K562 (cell line): ENCODE data around the gene SKOR1. TPM values are rescaled to one million over a fixed set of nuclear protein-coding genes. Genes with fewer than 3 reads are reported as not detected.
A peak's percentile ranks its signal among the peaks of the same experiment; 100 is the strongest.

Source experiments
- ATAC-seq: fragments of 200-7000 bp; cut with Tn5 transposase; 3 replicates; pipeline ENCODE4 v1.9.1; 2020; ENCODE audit warnings: moderate library complexity
- BruUV-seq: library from RNA; stranded (reverse); fragments of 400-500 nt; replicated peaks from 2 replicates; lab custom pipeline; 2021; lab: Mats Ljungman, UMichigan
- CTCF ChIA-PET: fragments of 300-600 bp; formaldehyde crosslinking; extraction: SDS; loops from one replicate; lab custom pipeline; 2021; ENCODE audit warnings: low intra/inter-chr PET ratio; lab: Yijun Ruan, JAX
- POLR2A ChIA-PET: fragments of 300-600, 350-650 bp; sonication (Branson Sonifier 250); formaldehyde crosslinking; extraction: SDS; loops from one replicate; lab custom pipeline; 2021; ENCODE audit warnings: antibody characterized with exemption, inconsistent platforms; lab: Yijun Ruan, JAX
- DNase-seq, 4 experiments: peaks; one replicate each; pipeline versions ENCODE4 v3.0.0 to v3.0.0-alpha.2; 2011 to 2018; ENCODE audit warnings: low spot score in 3 of 4, mixed read lengths in 3 of 4; ENCODE audit errors: extremely low read depth in 1 of 4
- FAIRE-seq: peaks from 2 replicates; lab custom pipeline; 2011; peaks lifted over from hg19 to GRCh38; lab: Jason Lieb, UNC
- H2AFZ ChIP-seq: 2 replicates; pipeline ENCODE4 v1.6.0; 2011; ENCODE audit warnings: low read depth, low read length, control low read depth, inconsistent platforms
- H3K27ac ChIP-seq: fragments of 200-600 bp; 3 replicates; pipeline ENCODE4 v1.8.0; 2011; ENCODE audit warnings: low read depth, mild to moderate bottlenecking, control low read depth, inconsistent platforms, low read length, moderate library complexity, mixed read lengths; ENCODE audit errors: extremely low read depth
- H3K27me3 ChIP-seq, 2 experiments: fragments of 300-600 bp in 1 of 2; 2 replicates in 1 of 2; 3 replicates in 1 of 2; pipeline versions ENCODE4 v1.6.0 to v1.8.0; 2011; ENCODE audit warnings: inconsistent platforms in 2 of 2, low read length in 2 of 2, mild to moderate bottlenecking in 1 of 2, mixed read lengths in 1 of 2, moderate library complexity in 1 of 2; ENCODE audit not compliant: control insufficient read depth in 2 of 2, insufficient read depth in 2 of 2
- H3K36me3 ChIP-seq: fragments of 300-600 bp; 3 replicates; pipeline ENCODE4 v1.8.0; 2011; ENCODE audit warnings: mild to moderate bottlenecking, low read length, inconsistent platforms; ENCODE audit not compliant: control insufficient read depth, insufficient read depth
- H3K4me1 ChIP-seq, 2 experiments: fragments of 200-600 bp in 1 of 2; replicated peaks in 1 of 2; 2 replicates in 1 of 2; 3 replicates in 1 of 2; pipeline versions ENCODE4 v1.5.1 to v1.8.0; 2011; ENCODE audit warnings: inconsistent platforms in 2 of 2, low read length in 2 of 2, mild to moderate bottlenecking in 1 of 2, mixed read lengths in 1 of 2, moderate library complexity in 1 of 2; ENCODE audit not compliant: control insufficient read depth in 2 of 2, insufficient read depth in 2 of 2
- H3K4me2 ChIP-seq: 2 replicates; pipeline ENCODE4 v1.6.1; 2011; ENCODE audit warnings: low read length, control low read depth, inconsistent platforms, mixed read lengths; ENCODE audit not compliant: insufficient read depth
- H3K4me3 ChIP-seq: fragments of 200-600 bp; sonication (generic), shearing (Covaris generic); 2 replicates; pipeline ENCODE4 v1.5.1; 2016; ENCODE audit warnings: control low read depth, inconsistent platforms
- H3K79me2 ChIP-seq: fragments of 200-600 bp; 3 replicates; pipeline ENCODE4 v1.8.0; 2011; ENCODE audit warnings: low read length, inconsistent platforms; ENCODE audit not compliant: control insufficient read depth, insufficient read depth
- H3K9ac ChIP-seq, 2 experiments: 2 replicates each; pipeline versions ENCODE4 v1.6.0 to v1.6.1; 2011; ENCODE audit warnings: low read depth in 2 of 2, low read length in 2 of 2, control low read depth in 1 of 2, inconsistent platforms in 1 of 2, mild to moderate bottlenecking in 1 of 2, mixed read lengths in 1 of 2; ENCODE audit not compliant: insufficient read depth in 1 of 2
- H3K9me1 ChIP-seq: one replicate; pipeline ENCODE4 v1.6.0; 2011; ENCODE audit warnings: inconsistent platforms, mild to moderate bottlenecking, low read length, moderate library complexity; ENCODE audit not compliant: control insufficient read depth, insufficient read depth
- H3K9me3 ChIP-seq: replicated peaks from 2 replicates; pipeline ENCODE4 v1.5.1; 2011; ENCODE audit warnings: low read depth, low read length, inconsistent platforms; ENCODE audit not compliant: control insufficient read depth, insufficient read depth
- H4K20me1 ChIP-seq: replicated peaks from 2 replicates; pipeline ENCODE4 v1.6.1; 2011; ENCODE audit warnings: low read length, inconsistent platforms, mixed read lengths; ENCODE audit not compliant: control insufficient read depth, insufficient read depth
- ASH1L ChIP-seq: fragments of 450-650 bp; IDR thresholded peaks from 2 replicates; pipeline ENCODE4 v1.6.1; 2018; ENCODE audit warnings: borderline replicate concordance, mild to moderate bottlenecking, low read depth; ENCODE audit not compliant: partially characterized antibody
- NR1H2 ChIP-seq: sonication (generic); formaldehyde crosslinking; IDR thresholded peaks from 2 replicates; pipeline ENCODE4 v1.4.0; 2020; ENCODE audit warnings: mild to moderate bottlenecking, missing genetic modification reagents
- RBM17 ChIP-seq: fragments of 200-400 bp; formaldehyde crosslinking; IDR thresholded peaks from 2 replicates; pipeline ENCODE4 v1.6.1; 2017; ENCODE audit warnings: low read depth, mild to moderate bottlenecking, low read length, borderline replicate concordance
- SAFB ChIP-seq: fragments of 200-400 bp; formaldehyde crosslinking; IDR thresholded peaks from 2 replicates; pipeline ENCODE4 v1.6.1; 2017; ENCODE audit warnings: low read depth, low read length, borderline replicate concordance
- ZFP1 ChIP-seq: fragments of 450-650 bp; formaldehyde crosslinking; IDR thresholded peaks from 2 replicates; pipeline ENCODE4 v1.4.0; 2020; ENCODE audit warnings: mild to moderate bottlenecking, mixed read lengths
- ZNF584 ChIP-seq: fragments of 200-800 bp; sonication (Bioruptor generic); IDR thresholded peaks from 2 replicates; pipeline ENCODE4 v1.6.1; 2016; ENCODE audit warnings: low read depth, mild to moderate bottlenecking, missing genetic modification characterization, missing compliant biosample characterization
- WGBS: fragments of 100-300 bp; shearing (Covaris generic); methylation state at CpG from one replicate; pipeline ENCODE4 v1.1.6; 2016; ENCODE audit warnings: low coverage, mixed read lengths; ENCODE audit not compliant: insufficient coverage; ENCODE audit errors: missing lambda C conversion rate; 5-methylcytosine and 5-hydroxymethylcytosine counted together
- in situ Hi-C: fragments of 300-500 bp; cut with MboI; formaldehyde crosslinking; loops from 4 replicates; pipeline ENCODE4 v1.15.0; 2018; ENCODE audit warnings: inconsistent platforms, mixed read lengths
- intact Hi-C: fragments of 100-400 bp; cut with micrococcal nuclease; formaldehyde crosslinking; loops from 2 replicates; pipeline ENCODE4 v1.14.2; 2022
- polyA plus RNA-seq, 8 experiments: library from polyadenylated mRNA; depleted of rRNA in 4 of 8; stranded (reverse) in 5 of 8; unstranded in 3 of 8; fragments of >200 nt; fragmentation: Nextera tagmentation in 2 of 8; fragmentation: Illumina TruSeq in 1 of 8; extraction: Ambion mirVana in 2 of 8; extraction: Trizol in 1 of 8; gene quantifications; 2 replicates each; pipeline versions ENCODE4 v1.2.1 to v1.2.3, GENCODE V29; 2011 to 2014; ENCODE audit warnings: inconsistent platforms in 1 of 8, missing spikeins in 1 of 8
- total RNA-seq, 7 experiments: library from RNA; depleted of rRNA in 6 of 7; stranded (reverse); fragments of >200 nt in 6 of 7; fragmentation: Illumina TruSeq in 2 of 7; extraction: Trizol in 2 of 7; gene quantifications; 2 replicates each; pipeline versions ENCODE4 v1.2.1 to v1.2.3, GENCODE V29; 2011 to 2021; ENCODE audit warnings: low replicate concordance in 1 of 7
- TF ChIP-seq, protein P1 (sequence below): sonication (generic); formaldehyde crosslinking; IDR thresholded peaks from 2 replicates; pipeline ENCODE4 v1.8.0; 2023; ENCODE audit warnings: missing genetic modification reagents, mild to moderate bottlenecking, borderline replicate concordance

The SKOR1 gene
- total and polyA plus RNA-seq, 9 of the 15 experiments (the other 6 are each of a cell fraction or from before 2014, with no cell fraction given): 0.04 to 0.41 (median 0.09) TPM; not detected in 3

DNA sequence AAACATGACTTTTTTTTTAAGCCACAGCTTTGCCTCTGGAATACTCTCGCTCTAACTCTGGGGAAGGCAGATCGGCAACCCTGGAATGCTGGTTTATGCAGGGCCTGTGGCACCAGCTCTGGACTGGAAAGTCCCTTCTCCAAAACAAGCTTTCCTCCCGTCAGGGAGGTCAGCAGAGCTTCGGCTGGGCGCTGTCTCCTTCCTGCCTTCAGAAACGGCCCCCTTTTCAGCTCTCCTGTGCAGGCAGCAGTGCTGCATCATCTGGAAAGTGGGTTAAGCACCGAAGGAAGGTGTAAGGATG lies 42.7 kb upstream of the SKOR1 start:
- Histone ChIP-seq H3K9ac (0 out of 4 replicates have a peak overlapping the region, but pooled peaks of 1 of the 2 experiments have one; percentile 43), H3K9me1 (no peaks in the 10 kb centered on the region), H2AFZ (no peak overlapping the region), H3K4me3 (no peak overlapping the region), H3K4me1 (peaks cover 0 to 20% of the 10 kb centered on the region in 2 experiments; a peak in 3 of 5 replicates), H3K4me2 (no peak overlapping the region), H3K27me3 (no peaks in the 10 kb centered on the region), H4K20me1 (no peaks in the 10 kb centered on the region), H3K9me3 (no peaks in the 10 kb centered on the region), H3K79me2 (no peaks in the 10 kb centered on the region), H3K27ac (no peak overlapping the region), H3K36me3 (no peaks in the 10 kb centered on the region)
- no peak for ATAC-seq
- POLR2A ChIA-PET: interaction anchor here (1.4 kb wide), 1 partner anchor 10 kb away, joined by 7 read pairs; no protein-coding TSS in a partner anchor
- BruUV-seq: no TSS peak
- DNase-seq: no peak
- intact Hi-C loops (no loop called here), in situ Hi-C loops (no loop called here)
- TF ChIP-seq, protein P1, sequence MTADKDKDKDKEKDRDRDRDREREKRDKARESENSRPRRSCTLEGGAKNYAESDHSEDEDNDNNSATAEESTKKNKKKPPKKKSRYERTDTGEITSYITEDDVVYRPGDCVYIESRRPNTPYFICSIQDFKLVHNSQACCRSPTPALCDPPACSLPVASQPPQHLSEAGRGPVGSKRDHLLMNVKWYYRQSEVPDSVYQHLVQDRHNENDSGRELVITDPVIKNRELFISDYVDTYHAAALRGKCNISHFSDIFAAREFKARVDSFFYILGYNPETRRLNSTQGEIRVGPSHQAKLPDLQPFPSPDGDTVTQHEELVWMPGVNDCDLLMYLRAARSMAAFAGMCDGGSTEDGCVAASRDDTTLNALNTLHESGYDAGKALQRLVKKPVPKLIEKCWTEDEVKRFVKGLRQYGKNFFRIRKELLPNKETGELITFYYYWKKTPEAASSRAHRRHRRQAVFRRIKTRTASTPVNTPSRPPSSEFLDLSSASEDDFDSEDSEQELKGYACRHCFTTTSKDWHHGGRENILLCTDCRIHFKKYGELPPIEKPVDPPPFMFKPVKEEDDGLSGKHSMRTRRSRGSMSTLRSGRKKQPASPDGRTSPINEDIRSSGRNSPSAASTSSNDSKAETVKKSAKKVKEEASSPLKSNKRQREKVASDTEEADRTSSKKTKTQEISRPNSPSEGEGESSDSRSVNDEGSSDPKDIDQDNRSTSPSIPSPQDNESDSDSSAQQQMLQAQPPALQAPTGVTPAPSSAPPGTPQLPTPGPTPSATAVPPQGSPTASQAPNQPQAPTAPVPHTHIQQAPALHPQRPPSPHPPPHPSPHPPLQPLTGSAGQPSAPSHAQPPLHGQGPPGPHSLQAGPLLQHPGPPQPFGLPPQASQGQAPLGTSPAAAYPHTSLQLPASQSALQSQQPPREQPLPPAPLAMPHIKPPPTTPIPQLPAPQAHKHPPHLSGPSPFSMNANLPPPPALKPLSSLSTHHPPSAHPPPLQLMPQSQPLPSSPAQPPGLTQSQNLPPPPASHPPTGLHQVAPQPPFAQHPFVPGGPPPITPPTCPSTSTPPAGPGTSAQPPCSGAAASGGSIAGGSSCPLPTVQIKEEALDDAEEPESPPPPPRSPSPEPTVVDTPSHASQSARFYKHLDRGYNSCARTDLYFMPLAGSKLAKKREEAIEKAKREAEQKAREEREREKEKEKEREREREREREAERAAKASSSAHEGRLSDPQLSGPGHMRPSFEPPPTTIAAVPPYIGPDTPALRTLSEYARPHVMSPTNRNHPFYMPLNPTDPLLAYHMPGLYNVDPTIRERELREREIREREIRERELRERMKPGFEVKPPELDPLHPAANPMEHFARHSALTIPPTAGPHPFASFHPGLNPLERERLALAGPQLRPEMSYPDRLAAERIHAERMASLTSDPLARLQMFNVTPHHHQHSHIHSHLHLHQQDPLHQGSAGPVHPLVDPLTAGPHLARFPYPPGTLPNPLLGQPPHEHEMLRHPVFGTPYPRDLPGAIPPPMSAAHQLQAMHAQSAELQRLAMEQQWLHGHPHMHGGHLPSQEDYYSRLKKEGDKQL (CRISPR knock-in tag): no peak
- TF ChIP-seq ZFP1 (no peak), NR1H2 (CRISPR knock-in tag) (no peak), RBM17 (no peak), ASH1L (no peak), SAFB (no peak), ZNF584 (CRISPR knock-in tag) (no peak)
- CTCF ChIA-PET: no interaction called here
- no peak for FAIRE-seq
- 63% methylated on average over 7 of the region's 7 CpGs for WGBS
